Naive B cell (primary cell): ENCODE results near the gene TAF1L. TPM values are rescaled to one million over a fixed set of nuclear protein-coding genes. Genes with fewer than 3 reads are reported as not detected.
A peak's percentile ranks its signal among the peaks of the same experiment; 100 is the strongest.

Experiments used
- ATAC-seq, 2 donors: fragments of 150-1000 bp; cut with Tn5 transposase; 2 replicates each; pipeline ENCODE4 v1.10.0; 2021; ENCODE audit warnings: low read depth in 2 of 2, mild to moderate bottlenecking in 2 of 2, moderate library complexity in 2 of 2
- DNase-seq: peaks from one replicate; pipeline ENCODE4 v3.0.0; 2022
- H3K27ac Mint-ChIP-seq, 6 donors: one replicate each; pipeline ENCODE4 v1.8.0; 2020 to 2022; ENCODE audit warnings: mild to moderate bottlenecking in 6 of 6, mixed read lengths in 6 of 6, moderate library complexity in 5 of 6, inconsistent platforms in 2 of 6
- H3K27me3 Mint-ChIP-seq, 3 donors: one replicate each; pipeline ENCODE4 v1.8.0; 2021 to 2022; ENCODE audit warnings: mixed read lengths in 3 of 3, mild to moderate bottlenecking in 1 of 3
- H3K36me3 Mint-ChIP-seq, 2 donors: one replicate each; pipeline ENCODE4 v1.8.0; 2020 to 2022; ENCODE audit warnings: mixed read lengths in 2 of 2, inconsistent platforms in 1 of 2, mild to moderate bottlenecking in 1 of 2
- H3K4me1 Mint-ChIP-seq, 3 donors: one replicate each; pipeline ENCODE4 v1.8.0; 2020 to 2022; ENCODE audit warnings: mixed read lengths in 3 of 3, inconsistent platforms in 1 of 3, mild to moderate bottlenecking in 1 of 3, moderate library complexity in 1 of 3
- H3K4me3 Mint-ChIP-seq, 8 donors: one replicate each; pipeline ENCODE4 v1.8.0; 2020 to 2022; ENCODE audit warnings: mild to moderate bottlenecking in 8 of 8, mixed read lengths in 8 of 8, moderate library complexity in 8 of 8, inconsistent platforms in 2 of 8
- H3K9me3 Mint-ChIP-seq, 7 donors: one replicate each; pipeline ENCODE4 v1.8.0; 2020 to 2022; ENCODE audit warnings: mixed read lengths in 7 of 7, mild to moderate bottlenecking in 5 of 7, inconsistent platforms in 2 of 7, moderate library complexity in 1 of 7
- polyA plus RNA-seq, 6 donors: library from polyadenylated mRNA; unstranded; fragments of 300-500 nt; fragmentation: Illumina TruSeq; gene quantifications; one replicate each; pipeline ENCODE4 v1.2.3, GENCODE V29; 2021; ENCODE audit warnings: low read depth in 6 of 6

The TAF1L gene
- polyA plus RNA-seq, 6 donors from 2014 or later: not detected

DNA sequence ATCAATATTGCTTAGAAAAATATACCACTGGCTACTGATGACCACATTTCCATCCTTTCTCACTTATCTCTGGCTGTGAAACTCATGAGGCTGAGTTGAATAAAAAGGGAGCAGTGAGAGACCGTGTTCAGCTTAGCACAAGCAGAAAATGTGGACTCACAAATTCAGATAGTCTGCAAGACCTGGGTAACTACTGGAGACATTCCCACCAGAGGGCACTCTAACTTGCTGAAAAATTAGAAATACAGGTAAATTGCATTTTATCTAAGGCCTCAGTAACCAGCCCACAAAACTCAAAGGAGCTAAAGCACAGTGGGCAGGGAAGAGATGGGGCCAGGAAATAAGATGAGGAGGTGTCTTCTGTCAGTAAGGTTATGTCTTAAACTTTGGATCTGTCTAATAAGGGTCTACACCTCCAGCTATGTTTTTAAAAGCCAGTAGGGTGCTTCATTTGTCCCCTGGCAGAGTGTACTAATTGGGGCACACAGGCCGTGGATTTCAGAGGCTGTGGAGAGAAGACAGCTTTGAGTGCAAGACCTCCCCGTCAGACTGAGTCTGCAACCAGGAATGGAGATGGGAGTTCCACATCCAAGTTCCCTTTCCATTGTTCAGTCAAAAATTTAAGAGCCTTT is 53.8 kb downstream of the TAF1L start:
- DNase-seq (peak; percentile 38), ATAC-seq (peak; percentile 51 to 56)
- Mint-ChIP-seq H3K4me3 (no peak overlapping the region), H3K27me3 (peaks cover 13 to 41% (median 38%) of the 10 kb centered on the region in 3 donors), H3K36me3 (no peaks in the 10 kb centered on the region), H3K27ac (no peak overlapping the region), H3K4me1 (peaks cover 0 to 7% (median 4%) of the 10 kb centered on the region in 3 donors), H3K9me3 (no peaks in the 10 kb centered on the region)

DNA sequence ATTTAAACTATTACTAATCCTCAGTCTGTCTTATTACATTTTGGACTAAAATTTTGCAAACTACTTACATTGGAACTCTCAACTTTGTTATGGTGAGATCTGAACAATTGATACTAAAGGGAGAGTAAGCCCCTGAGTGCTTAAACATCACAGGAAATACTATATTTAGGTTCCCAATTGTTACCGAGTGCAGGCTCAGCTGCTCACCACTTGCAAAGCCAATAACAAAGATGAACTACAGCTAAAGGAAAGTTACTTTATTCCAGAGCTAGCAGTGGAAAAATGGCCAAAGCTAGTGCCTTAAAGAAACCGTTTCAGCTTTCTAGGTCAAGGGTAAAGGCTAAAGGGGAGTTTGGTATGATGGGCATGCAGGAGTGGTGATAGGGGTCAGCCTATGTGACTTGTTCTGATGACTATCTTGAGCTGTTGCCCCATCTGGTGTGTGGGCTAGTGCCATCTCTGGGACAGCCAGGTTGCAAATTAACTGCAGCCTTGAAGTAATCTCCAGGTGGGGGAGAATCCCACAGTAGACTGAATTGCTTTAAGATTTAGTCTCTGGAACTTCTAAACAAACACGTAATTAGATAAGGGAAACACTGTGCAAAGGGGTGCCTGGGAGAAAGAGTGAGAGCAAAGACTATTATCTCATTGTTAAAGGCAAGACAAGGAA is 54.7 kb downstream of the TAF1L start:
- H3K4me1 Mint-ChIP-seq: peaks cover 0 to 7% (median 4%) of the 10 kb centered on the region in 3 donors
- ATAC-seq (no peak), DNase-seq (no peak)
- no peak overlapping the region for H3K27ac Mint-ChIP-seq
- no peaks in the 10 kb centered on the region for H3K9me3 Mint-ChIP-seq
- no peak overlapping the region for H3K4me3 Mint-ChIP-seq
- H3K36me3 Mint-ChIP-seq: no peaks in the 10 kb centered on the region
- peaks cover 11 to 41% (median 30%) of the 10 kb centered on the region in 3 donors for H3K27me3 Mint-ChIP-seq

DNA sequence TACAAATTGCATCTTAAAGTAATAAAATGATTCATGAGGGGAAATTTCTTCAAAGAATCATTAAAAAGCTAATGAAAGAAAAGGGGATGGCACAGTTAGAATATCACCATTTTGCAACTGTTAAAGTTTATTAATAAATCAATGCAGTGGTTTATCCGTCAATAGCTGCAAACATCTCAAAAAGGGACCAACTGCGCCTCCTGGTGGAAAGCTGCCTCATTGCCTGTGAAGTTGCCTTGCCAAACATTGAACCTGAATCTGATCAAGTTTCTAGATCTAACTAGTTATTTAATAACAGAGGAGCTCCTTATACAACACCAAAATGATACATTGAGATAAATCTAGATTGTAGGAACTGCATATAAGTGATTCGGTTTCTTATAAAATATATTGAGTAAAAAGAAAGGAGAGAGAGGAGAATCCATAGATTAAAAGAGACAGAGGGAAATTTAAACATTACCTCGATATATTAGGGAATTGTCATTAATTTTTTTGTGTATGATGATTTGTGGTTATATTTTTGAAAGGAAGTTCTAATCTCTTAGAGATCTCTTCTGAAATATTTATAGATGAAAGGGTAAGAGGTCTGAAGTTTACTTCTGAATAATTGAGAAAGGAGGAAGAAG is 55.6 kb downstream of the TAF1L start:
- ATAC-seq: peak; percentile 54 to 60
- Mint-ChIP-seq H3K36me3 (no peaks in the 10 kb centered on the region), H3K27me3 (peaks cover 9 to 35% (median 25%) of the 10 kb centered on the region in 3 donors), H3K9me3 (no peaks in the 10 kb centered on the region), H3K27ac (no peak overlapping the region), H3K4me1 (peaks cover 0 to 7% (median 4%) of the 10 kb centered on the region in 3 donors), H3K4me3 (no peak overlapping the region)
- peak; percentile 65 for DNase-seq

Other genes starting within 250 kb of the TAF1L start
- 10 to 100 TPM in 5 of 6 donors, 1 to 10 TPM in 1; 7.9 to 21.5 (median 17.9) TPM for gene RIGI, start 109.5 kb downstream of the TAF1L start, polyA plus RNA-seq
- 100 to 1,000 TPM in 1 of 6 donors, 10 to 100 TPM in 5; 28.8 to 107 (median 80.0) TPM for gene SMIM27, start 83.3 kb downstream of the TAF1L start, polyA plus RNA-seq
- 10 to 100 TPM; 22.5 to 39.9 (median 26.9) TPM for gene TOPORS, start 83.1 kb downstream of the TAF1L start, polyA plus RNA-seq
- 10 to 100 TPM; 51.5 to 84.4 (median 60.3) TPM for gene NDUFB6, start 62.5 kb downstream of the TAF1L start, polyA plus RNA-seq
- not detected for gene TMEM215, start 147.9 kb upstream of the TAF1L start, polyA plus RNA-seq